HCT116 (cell line): ENCODE results near the gene HDAC11. TPM values are rescaled to one million over a fixed set of nuclear protein-coding genes. Genes with fewer than 3 reads are reported as not detected.

Experiments
- ATAC-seq: fragments of 200-7000 bp; cut with Tn5 transposase; 2 replicates; pipeline ENCODE4 v1.9.1; 2020; ENCODE audit warnings: mild to moderate bottlenecking, moderate library complexity
- BruUV-seq: library from RNA; stranded (reverse); fragments of 400-500 nt; replicated peaks from 2 replicates; lab custom pipeline; 2021; lab: Mats Ljungman, UMichigan
- CTCF ChIA-PET: fragments of 300-600 bp; sonication (Branson Sonifier 250); formaldehyde crosslinking; loops from one replicate; lab custom pipeline; 2021; ENCODE audit warnings: antibody characterized with exemption; lab: Charles Lee
- POLR2A ChIA-PET: fragments of 300-600, 350-600 bp; sonication (Branson Sonifier 250); formaldehyde crosslinking; loops from one replicate; lab custom pipeline; 2021; ENCODE audit warnings: antibody characterized with exemption; lab: Charles Lee
- RAD21 ChIA-PET, 2 experiments: fragments of 300-600 bp; sonication (Branson Sonifier 250); formaldehyde crosslinking; loops; one replicate each; lab custom pipeline; 2023; ENCODE audit warnings: low total read pairs in 2 of 2; ENCODE audit not compliant: uncharacterized antibody in 2 of 2, unreplicated experiment in 2 of 2, low non-redundant PET in 1 of 2; lab: Charles Lee
- DNase-seq: peaks from one replicate; pipeline ENCODE4 v3.0.0-alpha.2; 2010; ENCODE audit warnings: low read depth, low spot score
- H2AFZ ChIP-seq: fragments of 200-600 bp; shearing (Covaris generic), sonication (generic); 2 replicates; pipeline ENCODE4 v1.6.1; 2017; ENCODE audit warnings: low read depth, mixed run types, mixed read lengths, antibody characterized with exemption, low read length; ENCODE audit not compliant: poor library complexity, severe bottlenecking
- H3K27ac ChIP-seq: 2 replicates; pipeline ENCODE4 v1.5.1; 2012; ENCODE audit warnings: low read depth, low read length
- H3K27me3 ChIP-seq: fragments of 200-600 bp; sonication (generic); 2 replicates; pipeline ENCODE4 v1.6.1; 2016; ENCODE audit warnings: mixed run types, low read length, mixed read lengths; ENCODE audit not compliant: insufficient read depth
- H3K36me3 ChIP-seq, 2 experiments: fragments of 200-500 bp in 1 of 2; fragments of 200-600 bp in 1 of 2; sonication (Bioruptor generic) in 1 of 2; sonication (generic) in 1 of 2; 2 replicates each; pipeline versions ENCODE4 v1.5.1 to v1.6.1; 2014 to 2016; ENCODE audit warnings: low read length in 2 of 2, inconsistent platforms in 1 of 2, mixed read lengths in 1 of 2, mixed run types in 1 of 2; ENCODE audit not compliant: insufficient read depth in 2 of 2, control insufficient read depth in 1 of 2
- H3K4me1 ChIP-seq, 2 experiments: fragments of 200-600 bp in 1 of 2; sonication (generic) in 1 of 2; 2 replicates each; pipeline versions ENCODE4 v1.5.1 to v1.6.1; 2012 to 2017; ENCODE audit warnings: low read length in 2 of 2, inconsistent platforms in 1 of 2, mild to moderate bottlenecking in 1 of 2, mixed read lengths in 1 of 2, mixed run types in 1 of 2, moderate library complexity in 1 of 2; ENCODE audit not compliant: insufficient read depth in 2 of 2, control insufficient read depth in 1 of 2
- H3K4me2 ChIP-seq: fragments of 200-600 bp; sonication (generic); 2 replicates; pipeline ENCODE4 v1.6.1; 2017; ENCODE audit warnings: mixed run types, low read length, mixed read lengths
- H3K4me3 ChIP-seq, 2 experiments: fragments of 200-600 bp in 1 of 2; sonication (generic) in 1 of 2; replicated peaks in 1 of 2; 2 replicates each; pipeline ENCODE4 v1.5.1; 2011 to 2016; ENCODE audit warnings: low read length in 2 of 2, control low read depth in 1 of 2, low read depth in 1 of 2, mild to moderate bottlenecking in 1 of 2, mixed read lengths in 1 of 2, mixed run types in 1 of 2
- H3K79me2 ChIP-seq: fragments of 200-600 bp; sonication (generic); 2 replicates; pipeline ENCODE4 v1.6.1; 2017; ENCODE audit warnings: mild to moderate bottlenecking, mixed run types, low read length, moderate library complexity, mixed read lengths; ENCODE audit not compliant: insufficient read depth
- H3K9ac ChIP-seq: fragments of 200-600 bp; sonication (generic); 2 replicates; pipeline ENCODE4 v1.6.1; 2016; ENCODE audit warnings: low read length, mixed read lengths
- H3K9me2 ChIP-seq: fragments of 200-600 bp; sonication (generic), shearing (Covaris generic); 2 replicates; pipeline ENCODE4 v1.6.1; 2017; ENCODE audit warnings: mixed run types, mild to moderate bottlenecking, moderate library complexity; ENCODE audit not compliant: insufficient read depth
- H3K9me3 ChIP-seq, 2 experiments: fragments of 200-500 bp in 1 of 2; fragments of 200-600 bp in 1 of 2; sonication (Bioruptor generic) in 1 of 2; sonication (generic) in 1 of 2; 2 replicates each; pipeline ENCODE4 v1.6.1; 2014 to 2017; ENCODE audit warnings: low read length in 2 of 2, mixed read lengths in 2 of 2, inconsistent platforms in 1 of 2, low read depth in 1 of 2, mild to moderate bottlenecking in 1 of 2, mixed run types in 1 of 2, moderate library complexity in 1 of 2; ENCODE audit not compliant: control insufficient read depth in 1 of 2, insufficient read depth in 1 of 2
- H4K20me1 ChIP-seq: fragments of 200-600 bp; sonication (generic), shearing (Covaris generic); 2 replicates; pipeline ENCODE4 v1.6.1; 2017; ENCODE audit warnings: mixed run types, mild to moderate bottlenecking, moderate library complexity; ENCODE audit not compliant: insufficient read depth
- CEBPB ChIP-seq: IDR thresholded peaks from 2 replicates; pipeline ENCODE4 v1.6.1; 2012; ENCODE audit warnings: low read depth
- ELF1 ChIP-seq: IDR thresholded peaks from 2 replicates; pipeline ENCODE4 v1.6.1; 2012; ENCODE audit warnings: low read depth, borderline replicate concordance
- EZH2phosphoT487 ChIP-seq: fragments of 200-600 bp; IDR thresholded peaks from 2 replicates; pipeline ENCODE4 v1.6.1; 2018; ENCODE audit warnings: antibody characterized with exemption, borderline replicate concordance
- SP1 ChIP-seq: IDR thresholded peaks from 2 replicates; pipeline ENCODE4 v1.6.1; 2012; ENCODE audit warnings: low read depth
- TCF7L2 ChIP-seq: IDR thresholded peaks from 2 replicates; pipeline ENCODE4 v1.7.0; 2011; ENCODE audit warnings: borderline replicate concordance, inconsistent platforms; ENCODE audit not compliant: insufficient read depth, insufficient read length; ENCODE audit errors: extremely low read depth
- YY1 ChIP-seq: IDR thresholded peaks from 2 replicates; pipeline ENCODE4 v1.6.1; 2011; ENCODE audit warnings: low read length, low read depth, moderate library complexity, mild to moderate bottlenecking; ENCODE audit not compliant: insufficient replicate concordance; ENCODE audit errors: extremely low read depth
- ZNF274 ChIP-seq: fragments of 200-500 bp; sonication (Bioruptor generic); IDR thresholded peaks from 2 replicates; pipeline ENCODE4 v1.6.1; 2014; ENCODE audit warnings: mild to moderate bottlenecking, low read depth, low read length, inconsistent platforms
- intact Hi-C: fragments of 100-400 bp; cut with micrococcal nuclease; formaldehyde crosslinking; loops from 2 replicates; pipeline ENCODE4 v1.10.0; 2022
- total RNA-seq: library from RNA; stranded (reverse); gene quantifications from one replicate; pipeline ENCODE4 v1.2.1, GENCODE V29; 2021; ENCODE audit not compliant: unreplicated experiment
- TF ChIP-seq, protein P1 (sequence below): IDR thresholded peaks from 2 replicates; pipeline ENCODE4 v1.6.1; 2012; ENCODE audit warnings: low read depth

Gene HDAC11
- total RNA-seq, 1 experiment from 2014 or later: 16.1 TPM

GRCh38 chr3:13474776-13475303, 5.3 kb upstream of the HDAC11 start:
- POLR2A ChIA-PET: no interaction called here
- no peak overlapping the region for H3K9ac ChIP-seq
- DNase-seq (no peak), ATAC-seq (no peak)
- no peaks in the 10 kb centered on the region for H3K36me3 ChIP-seq
- H3K9me2 ChIP-seq: no peaks in the 10 kb centered on the region
- no peaks in the 10 kb centered on the region for H3K27me3 ChIP-seq
- RAD21 ChIA-PET: no interaction called here
- H3K27ac ChIP-seq: no peak overlapping the region
- H3K4me3 ChIP-seq: no peak overlapping the region
- H3K4me2 ChIP-seq: no peak overlapping the region
- H3K79me2 ChIP-seq: no peaks in the 10 kb centered on the region; the same call in 1 of the 2 replicates
- no TSS peak for BruUV-seq
- TF ChIP-seq TCF7L2: no peak
- no peak for TF ChIP-seq SP1
- TF ChIP-seq YY1: no peak
- no peak for TF ChIP-seq ZNF274
- TF ChIP-seq CEBPB: no peak
- no peak for TF ChIP-seq EZH2phosphoT487
- TF ChIP-seq ELF1: no peak
- TF ChIP-seq, protein P1, sequence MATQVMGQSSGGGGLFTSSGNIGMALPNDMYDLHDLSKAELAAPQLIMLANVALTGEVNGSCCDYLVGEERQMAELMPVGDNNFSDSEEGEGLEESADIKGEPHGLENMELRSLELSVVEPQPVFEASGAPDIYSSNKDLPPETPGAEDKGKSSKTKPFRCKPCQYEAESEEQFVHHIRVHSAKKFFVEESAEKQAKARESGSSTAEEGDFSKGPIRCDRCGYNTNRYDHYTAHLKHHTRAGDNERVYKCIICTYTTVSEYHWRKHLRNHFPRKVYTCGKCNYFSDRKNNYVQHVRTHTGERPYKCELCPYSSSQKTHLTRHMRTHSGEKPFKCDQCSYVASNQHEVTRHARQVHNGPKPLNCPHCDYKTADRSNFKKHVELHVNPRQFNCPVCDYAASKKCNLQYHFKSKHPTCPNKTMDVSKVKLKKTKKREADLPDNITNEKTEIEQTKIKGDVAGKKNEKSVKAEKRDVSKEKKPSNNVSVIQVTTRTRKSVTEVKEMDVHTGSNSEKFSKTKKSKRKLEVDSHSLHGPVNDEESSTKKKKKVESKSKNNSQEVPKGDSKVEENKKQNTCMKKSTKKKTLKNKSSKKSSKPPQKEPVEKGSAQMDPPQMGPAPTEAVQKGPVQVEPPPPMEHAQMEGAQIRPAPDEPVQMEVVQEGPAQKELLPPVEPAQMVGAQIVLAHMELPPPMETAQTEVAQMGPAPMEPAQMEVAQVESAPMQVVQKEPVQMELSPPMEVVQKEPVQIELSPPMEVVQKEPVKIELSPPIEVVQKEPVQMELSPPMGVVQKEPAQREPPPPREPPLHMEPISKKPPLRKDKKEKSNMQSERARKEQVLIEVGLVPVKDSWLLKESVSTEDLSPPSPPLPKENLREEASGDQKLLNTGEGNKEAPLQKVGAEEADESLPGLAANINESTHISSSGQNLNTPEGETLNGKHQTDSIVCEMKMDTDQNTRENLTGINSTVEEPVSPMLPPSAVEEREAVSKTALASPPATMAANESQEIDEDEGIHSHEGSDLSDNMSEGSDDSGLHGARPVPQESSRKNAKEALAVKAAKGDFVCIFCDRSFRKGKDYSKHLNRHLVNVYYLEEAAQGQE: no peak
- H3K4me1 ChIP-seq: peaks cover 4 to 27% of the 10 kb centered on the region in 2 experiments; a peak in 3 of 4 replicates
- intact Hi-C loops: no loop called here
- H2AFZ ChIP-seq: no peak overlapping the region
- no peaks in the 10 kb centered on the region for H3K9me3 ChIP-seq
- CTCF ChIA-PET: interaction anchor here (1.0 kb wide), 1 partner anchor 383 kb away, joined by 3 read pairs; no protein-coding TSS in a partner anchor
- H4K20me1 ChIP-seq: no peaks in the 10 kb centered on the region
